Inferior parietal cortex (tissue), 1 donor: ENCODE data around the gene SRR.
A peak's percentile ranks its signal among the peaks of the same experiment; 100 is the strongest.
"Not testable (repeated sequence)": the region's sequence is repeated elsewhere in the genome, so short reads cannot be mapped to it uniquely, and the experiment has no call there.

ENCODE experiments used
- DNase-seq: peaks from one replicate; pipeline ENCODE4 v3.0.0-alpha.2; 2016; ENCODE audit errors: extremely low spot score

The SRR gene

DNA sequence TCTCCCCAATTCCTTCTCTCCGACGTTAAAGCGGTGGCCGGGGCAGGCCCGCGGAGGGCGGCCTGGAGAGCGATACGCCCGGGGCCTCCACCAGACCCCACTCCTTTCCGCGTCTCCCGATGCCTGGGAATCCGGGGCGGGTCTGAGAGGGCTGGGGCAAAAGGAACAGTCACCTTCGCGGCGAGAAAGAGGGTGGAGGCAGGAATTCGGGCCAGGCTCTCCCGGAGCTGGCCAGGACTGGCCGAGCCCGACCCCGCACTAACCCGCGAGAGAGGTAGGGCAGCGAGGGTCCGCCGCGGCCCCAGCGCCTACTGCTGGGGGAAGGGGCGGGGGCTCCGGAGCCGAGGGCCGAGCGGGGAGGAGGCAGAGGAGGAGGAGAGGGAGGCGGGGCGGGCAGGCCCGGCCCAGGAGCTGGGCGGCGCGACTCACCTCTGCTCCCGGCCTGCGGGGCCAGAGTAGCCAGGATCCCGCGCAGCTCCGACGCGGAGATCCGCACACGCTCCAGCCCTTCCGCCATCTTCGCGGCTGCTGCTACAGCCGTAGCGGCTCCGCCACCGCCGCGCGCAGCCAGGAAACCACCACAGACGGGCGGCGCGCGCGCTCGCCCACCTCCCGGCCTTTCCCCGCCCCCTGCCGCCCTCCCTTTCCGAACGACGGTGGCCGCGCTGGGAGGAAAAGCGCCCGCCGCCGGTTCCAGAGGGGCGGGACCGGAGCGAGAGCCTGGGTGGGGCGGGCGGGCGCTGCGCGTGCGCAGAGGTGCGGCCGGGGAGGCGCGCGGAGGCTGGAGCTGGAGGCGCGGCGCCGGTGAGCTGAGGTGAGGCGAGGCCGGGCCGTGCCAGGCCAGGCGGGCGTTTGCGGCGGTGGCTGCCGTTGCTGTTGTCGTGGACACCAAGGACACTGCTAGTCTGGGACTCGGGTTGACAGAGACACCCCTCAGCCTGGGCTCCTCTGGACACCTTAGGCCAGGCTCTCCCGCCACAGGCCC is at the start of gene SRR, which contains the start of gene SMG6:
Gene SRR (plus strand): TSS at position 747 of the 985 bp plus-strand sequence. CDS start 11,611 bp downstream, outside the sequence.
Gene SMG6 (minus strand): TSS at position 582 of the 985 bp plus-strand sequence. CDS start 65 bp downstream, at position 517.
- DNase-seq, result peak; percentile 86

DNA sequence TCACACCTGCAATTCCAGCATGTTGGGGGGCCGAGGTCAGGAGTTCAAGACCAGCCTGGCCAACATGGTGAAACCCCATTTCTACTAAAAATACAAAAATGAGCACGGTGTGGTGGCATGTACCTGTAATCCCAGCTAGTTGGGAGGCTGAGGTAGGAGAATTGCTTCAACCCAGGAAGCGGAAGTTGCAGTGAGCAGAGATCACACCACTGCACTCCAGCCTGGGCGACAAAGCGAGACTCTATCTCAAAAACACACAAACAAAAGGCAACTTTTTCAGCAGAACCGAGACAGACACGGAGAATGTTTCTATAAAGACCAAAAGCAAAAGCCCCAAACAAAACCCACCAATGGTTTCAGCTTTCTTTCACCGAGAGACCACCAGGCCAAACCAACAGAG is 44.9 kb upstream of the SRR start:
- not testable (repeated sequence) for DNase-seq

GRCh38 chr17:2259769-2260536 is 43.8 kb upstream of the SRR start:
- no peak for DNase-seq

GRCh38 chr17:2262135-2262587 is 41.6 kb upstream of the SRR start:
- DNase-seq, result no peak

- no peak for DNase-seq
Measured at GRCh38 chr17:2263183-2264066, 40.3 kb upstream of the SRR start.

DNA sequence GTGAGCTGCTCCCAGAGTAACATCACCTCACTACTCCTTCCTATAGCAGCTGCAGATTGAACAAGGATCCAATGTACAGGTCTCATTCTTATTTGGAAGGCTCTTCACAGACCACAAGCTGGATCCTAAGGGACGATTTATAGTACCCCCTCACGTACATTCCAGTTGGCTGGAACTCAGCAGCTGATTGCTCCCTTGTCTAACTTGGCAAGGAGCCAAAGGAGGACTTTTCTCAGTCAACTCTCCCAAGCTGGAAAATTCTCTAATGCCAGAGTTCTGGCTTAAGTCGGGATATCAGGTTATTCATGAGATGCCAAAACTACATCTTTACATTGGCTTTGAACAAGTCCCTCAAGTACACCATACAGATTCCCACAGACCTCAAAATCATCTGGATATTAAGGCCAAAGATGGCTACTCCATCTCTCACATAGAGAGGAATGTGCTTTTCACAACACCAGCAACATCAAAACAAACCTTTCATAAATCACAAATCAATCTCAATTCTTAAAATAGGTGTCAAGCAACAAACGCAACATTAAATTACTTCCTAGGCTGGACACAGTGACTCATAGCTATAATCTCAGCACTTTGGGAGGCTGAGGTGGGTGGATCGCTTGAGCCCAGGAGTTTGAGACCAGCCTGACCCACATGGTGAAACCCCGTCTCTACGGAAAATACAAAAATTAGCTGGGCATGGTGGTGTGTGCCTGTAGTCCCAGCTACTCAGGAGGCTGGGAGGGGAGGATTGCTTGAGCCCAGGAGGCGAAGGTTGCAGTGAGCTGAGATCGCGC is 39.5 kb upstream of the SRR start:
- DNase-seq, result no peak

DNA sequence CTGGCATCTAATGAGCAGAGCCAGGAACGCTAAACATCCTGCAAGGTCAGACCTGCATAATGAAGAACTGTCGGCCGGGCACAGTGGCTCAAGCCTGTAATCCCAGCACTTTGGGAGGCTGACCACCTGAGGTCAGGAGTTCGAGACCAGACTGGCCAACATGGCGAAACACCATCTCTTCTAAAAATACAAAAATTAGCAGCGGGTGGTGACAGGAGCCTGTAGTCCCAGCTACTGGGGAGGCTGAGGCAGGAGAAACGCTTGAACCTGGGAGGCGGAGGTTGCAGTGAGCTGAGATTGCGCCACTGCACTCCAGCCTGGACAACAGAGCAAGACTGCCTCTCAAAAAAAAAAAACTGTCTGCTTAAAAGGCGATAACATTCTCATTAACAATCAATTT is 38.6 kb upstream of the SRR start:
- DNase-seq, result not testable (repeated sequence)

GRCh38 chr17:2266045-2266864 is 37.5 kb upstream of the SRR start:
- DNase-seq, result no peak

GRCh38 chr17:2266865-2267228 is 36.9 kb upstream of the SRR start:
- DNase-seq, result no peak

GRCh38 chr17:2267354-2267753 is 36.4 kb upstream of the SRR start:
- DNase-seq, result no peak

DNA sequence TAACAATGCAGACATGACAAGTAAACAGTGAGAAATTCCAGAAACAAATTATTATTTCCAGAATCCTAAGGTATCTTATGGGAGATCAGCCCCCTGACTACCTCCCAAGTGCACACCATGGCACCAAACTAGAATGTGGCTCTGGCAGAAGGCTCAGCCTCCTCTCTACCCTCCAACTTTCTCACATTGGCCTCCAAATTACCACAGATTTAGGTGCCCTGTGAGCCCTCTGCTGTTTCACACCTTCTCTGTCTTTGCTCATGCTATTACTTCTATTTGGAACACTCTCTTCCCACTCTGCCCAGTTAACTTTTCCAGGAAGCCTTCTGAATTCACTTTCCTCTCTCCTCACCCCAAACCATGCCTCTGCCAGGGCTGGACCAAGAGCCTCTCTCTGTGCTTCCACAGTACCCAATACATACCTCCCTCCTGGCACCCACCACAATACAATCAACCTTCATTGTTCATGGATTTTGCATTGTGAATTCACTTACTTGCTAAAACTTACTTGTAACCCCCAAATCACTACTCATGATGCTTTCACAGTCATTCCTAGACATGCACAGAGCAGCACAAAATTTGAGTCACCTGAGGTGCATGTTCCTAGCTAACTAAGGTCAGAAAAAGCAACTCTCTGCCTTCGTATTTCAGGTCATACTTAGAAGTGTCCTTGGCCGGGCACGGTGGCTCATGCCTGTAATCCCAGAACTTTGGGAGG is 31.6 kb upstream of the SRR start:
- DNase-seq, result no peak

- DNase-seq, result no peak
Measured at GRCh38 chr17:2274414-2274813, 29.3 kb upstream of the SRR start.

GRCh38 chr17:2275722-2276121 is 28.0 kb upstream of the SRR start:
- DNase-seq, result no peak

- DNase-seq, result no peak
Measured at GRCh38 chr17:2277429-2278170, 26.1 kb upstream of the SRR start.

DNA sequence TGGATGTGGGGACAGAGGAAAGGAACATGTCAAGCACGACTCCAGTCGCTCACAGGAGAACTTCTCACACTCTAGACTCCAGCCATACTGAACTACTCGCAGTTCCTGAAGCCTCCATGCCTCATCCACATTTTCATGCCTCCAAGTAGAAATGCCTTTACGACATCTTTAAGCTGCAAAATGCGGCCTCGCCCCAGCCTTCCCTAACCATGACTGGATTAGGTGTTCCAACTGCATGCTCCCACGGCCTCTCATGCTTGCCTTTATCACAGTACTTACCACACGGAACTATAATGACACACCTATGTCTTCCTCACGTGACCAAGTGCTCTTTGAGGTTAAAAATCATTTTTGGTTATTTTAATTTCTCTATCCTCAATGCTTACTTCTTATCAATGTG is 24.0 kb upstream of the SRR start:
- no peak for DNase-seq

GRCh38 chr17:2282297-2282873 is 21.4 kb upstream of the SRR start:
- DNase-seq, result peak; percentile 68

GRCh38 chr17:2283302-2283701 is 20.4 kb upstream of the SRR start:
- no peak for DNase-seq

DNA sequence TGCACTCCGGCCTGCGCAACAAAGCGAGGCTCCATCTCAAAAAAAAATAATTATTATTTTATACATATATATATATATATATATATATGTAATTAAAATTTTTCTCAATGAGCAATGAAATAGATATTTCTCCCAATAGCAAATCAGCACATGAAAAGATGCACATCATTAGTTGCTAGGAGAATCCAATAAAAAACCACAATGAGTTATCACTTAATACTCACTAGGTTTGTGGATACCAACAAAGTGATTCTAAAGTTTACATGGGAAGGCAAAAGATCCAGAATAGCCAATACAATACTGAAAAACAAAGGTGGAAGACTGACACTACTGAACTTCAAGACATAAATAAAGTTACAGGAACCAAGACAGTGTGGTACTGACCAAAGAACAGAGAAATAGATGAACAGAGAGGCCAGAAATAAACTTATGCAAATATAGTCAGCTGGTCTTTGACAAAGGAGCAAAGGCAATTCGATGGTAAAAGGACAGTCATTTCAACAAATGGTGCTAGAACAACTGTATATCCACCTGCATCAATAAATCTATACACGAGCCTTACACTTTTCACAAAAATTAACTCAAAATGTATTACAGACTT is 13.8 kb upstream of the SRR start:
- no peak for DNase-seq
